ENCODE data around the gene FMNL1. TPM values are rescaled to one million over a fixed set of nuclear protein-coding genes. Genes with fewer than 3 reads are reported as not detected.
A peak's percentile ranks its signal among the peaks of the same experiment; 100 is the strongest.
"Not testable (repeated sequence)": the region's sequence is repeated elsewhere in the genome, so short reads cannot be mapped to it uniquely, and the experiment has no call there.

FMNL1 gene
- polyA plus RNA-seq, 4 donors, result 5.7 to 7.7 (median 6.5) TPM

- no peak for DNase-seq (ENCODE audit: low read depth in 4 of 4, low spot score in 3 of 4)
These were observed 11.8 kb downstream of the FMNL1 start for GRCh38 chr17:45233423-45233924.

- DNase-seq (ENCODE audit: low read depth in 4 of 4, low spot score in 3 of 4), result no peak
These were observed 13.1 kb downstream of the FMNL1 start for GRCh38 chr17:45234641-45235415.

- DNase-seq (ENCODE audit: low read depth in 4 of 4, low spot score in 3 of 4), result no peak
These were observed 14.0 kb downstream of the FMNL1 start for GRCh38 chr17:45235416-45236281.

DNA sequence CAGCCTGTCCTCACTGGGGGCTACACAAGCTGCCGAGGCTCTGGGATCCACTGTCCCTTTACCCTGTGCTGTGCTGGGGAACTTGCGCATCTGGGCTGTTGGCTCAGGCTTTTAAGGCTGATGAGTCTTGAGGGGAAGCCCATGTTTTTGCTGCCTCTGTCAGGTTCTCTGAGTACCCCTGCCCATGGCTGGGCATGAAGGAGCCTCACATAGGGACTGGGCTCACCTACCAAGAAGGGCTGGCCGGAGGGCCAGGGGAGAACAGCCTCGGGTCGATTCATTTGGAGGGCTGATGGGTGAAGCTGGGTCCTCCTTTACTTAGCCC lies 14.6 kb downstream of the FMNL1 start:
- no peak for DNase-seq (ENCODE audit: low read depth in 4 of 4, low spot score in 3 of 4)

DNA sequence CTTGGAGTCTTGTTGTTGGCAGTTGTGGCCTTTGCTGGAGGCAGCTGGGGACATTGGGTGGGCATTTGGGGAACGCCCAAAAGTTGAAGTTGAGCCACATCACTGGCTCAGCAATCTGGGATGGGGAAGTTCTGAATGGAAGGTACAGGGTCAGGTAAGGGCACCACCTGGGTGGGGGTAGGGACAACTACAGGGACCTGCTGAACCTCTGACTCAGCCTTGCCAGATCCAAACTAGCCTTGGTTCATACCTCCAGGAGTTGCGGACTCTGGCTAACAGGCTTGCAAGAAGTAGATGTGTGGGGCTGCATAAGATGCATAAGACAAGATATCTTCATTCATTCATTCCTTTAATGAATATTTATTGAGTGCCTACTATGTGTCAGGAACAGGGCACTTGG lies 16.0 kb downstream of the FMNL1 start:
- DNase-seq (ENCODE audit: low read depth in 4 of 4, low spot score in 3 of 4), result no peak

DNA sequence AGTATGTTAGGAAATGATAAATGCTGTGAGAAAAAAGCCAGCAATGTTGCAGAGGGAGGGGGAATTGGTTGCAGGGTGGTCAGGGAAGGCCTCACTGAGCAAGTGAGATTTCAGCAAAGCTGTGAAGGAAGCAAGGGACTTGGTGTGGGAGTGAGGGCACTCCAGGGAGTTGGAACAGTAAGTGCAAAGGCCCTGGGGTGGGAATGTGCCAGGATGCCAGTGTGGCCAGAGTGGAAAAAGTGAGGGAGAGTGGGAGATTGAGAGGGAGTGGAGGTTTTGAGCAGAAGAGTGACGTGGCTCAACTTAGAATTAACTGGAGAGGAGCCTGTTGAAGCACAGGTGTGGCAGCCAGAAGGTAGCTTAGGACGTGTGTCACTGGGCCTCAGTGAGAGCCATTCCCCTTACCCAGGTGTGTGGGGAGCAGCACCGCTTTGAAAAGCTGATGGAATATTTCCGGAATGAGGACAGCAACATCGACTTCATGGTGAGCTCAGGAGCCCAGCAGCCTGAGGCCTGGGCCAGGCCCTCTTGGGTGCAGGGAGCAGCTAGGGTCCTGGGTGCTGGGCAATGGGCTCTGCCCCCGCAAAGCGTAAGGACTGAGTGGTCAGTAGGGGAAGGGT lies 16.6 kb downstream of the FMNL1 start:
- no peak for DNase-seq (ENCODE audit: low read depth in 4 of 4, low spot score in 3 of 4)

- no peak for DNase-seq (ENCODE audit: low read depth in 4 of 4, low spot score in 3 of 4)
These were observed 19.2 kb downstream of the FMNL1 start for GRCh38 chr17:45240905-45241327.

DNA sequence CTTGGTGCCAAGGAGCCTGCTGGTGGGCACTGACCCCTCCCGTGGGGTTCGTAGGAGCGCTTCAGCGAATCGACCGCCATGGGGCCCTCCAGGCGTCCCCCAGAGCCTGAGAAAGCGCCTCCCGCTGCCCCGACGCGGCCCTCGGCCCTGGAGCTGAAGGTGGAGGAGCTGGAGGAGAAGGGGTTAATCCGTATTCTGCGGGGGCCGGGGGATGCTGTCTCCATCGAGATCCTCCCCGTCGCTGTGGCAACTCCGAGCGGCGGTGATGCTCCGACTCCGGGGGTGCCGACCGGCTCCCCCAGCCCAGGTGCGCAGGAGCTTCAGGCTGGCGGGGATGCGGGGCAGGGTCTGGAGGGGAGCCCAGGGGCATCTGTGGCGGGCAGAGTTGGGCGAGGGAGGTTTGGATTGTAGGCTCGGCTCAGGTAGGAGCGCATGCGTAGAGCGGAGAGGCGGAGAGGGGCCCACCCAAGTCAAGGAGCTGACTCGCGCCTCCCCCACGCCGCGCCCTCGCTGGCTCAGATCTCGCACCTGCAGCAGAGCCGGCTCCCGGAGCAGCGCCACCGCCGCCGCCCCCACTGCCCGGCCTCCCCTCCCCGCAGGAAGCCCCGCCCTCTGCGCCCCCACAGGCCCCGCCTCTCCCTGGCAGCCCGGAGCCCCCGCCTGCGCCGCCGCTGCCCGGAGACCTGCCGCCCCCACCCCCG lies 19.8 kb downstream of the FMNL1 start:
- DNase-seq (ENCODE audit: low read depth in 4 of 4, low spot score in 3 of 4), result peak in 1 of 4 donors; percentile 32

- no peak for DNase-seq (ENCODE audit: low read depth in 4 of 4, low spot score in 3 of 4)
These were observed 20.3 kb downstream of the FMNL1 start for GRCh38 chr17:45242029-45242414.

DNA sequence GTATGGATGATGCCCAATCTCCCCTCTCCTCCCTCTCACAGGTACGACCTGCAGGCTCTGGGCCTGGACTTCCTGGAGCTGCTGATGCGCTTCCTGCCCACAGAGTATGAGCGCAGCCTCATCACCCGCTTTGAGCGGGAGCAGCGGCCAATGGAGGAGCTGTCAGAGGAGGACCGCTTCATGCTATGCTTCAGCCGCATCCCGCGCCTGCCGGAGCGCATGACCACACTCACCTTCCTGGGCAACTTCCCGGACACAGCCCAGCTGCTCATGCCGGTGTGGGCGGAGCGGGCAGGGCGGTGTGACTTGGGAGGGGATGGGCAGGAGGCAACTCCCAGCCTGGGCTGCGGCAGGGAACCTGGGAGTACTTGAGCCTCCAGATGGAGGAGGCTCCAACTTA lies 22.1 kb downstream of the FMNL1 start:
- peak in 1 of 4 donors; percentile 40 for DNase-seq (ENCODE audit: low read depth in 4 of 4, low spot score in 3 of 4)

DNA sequence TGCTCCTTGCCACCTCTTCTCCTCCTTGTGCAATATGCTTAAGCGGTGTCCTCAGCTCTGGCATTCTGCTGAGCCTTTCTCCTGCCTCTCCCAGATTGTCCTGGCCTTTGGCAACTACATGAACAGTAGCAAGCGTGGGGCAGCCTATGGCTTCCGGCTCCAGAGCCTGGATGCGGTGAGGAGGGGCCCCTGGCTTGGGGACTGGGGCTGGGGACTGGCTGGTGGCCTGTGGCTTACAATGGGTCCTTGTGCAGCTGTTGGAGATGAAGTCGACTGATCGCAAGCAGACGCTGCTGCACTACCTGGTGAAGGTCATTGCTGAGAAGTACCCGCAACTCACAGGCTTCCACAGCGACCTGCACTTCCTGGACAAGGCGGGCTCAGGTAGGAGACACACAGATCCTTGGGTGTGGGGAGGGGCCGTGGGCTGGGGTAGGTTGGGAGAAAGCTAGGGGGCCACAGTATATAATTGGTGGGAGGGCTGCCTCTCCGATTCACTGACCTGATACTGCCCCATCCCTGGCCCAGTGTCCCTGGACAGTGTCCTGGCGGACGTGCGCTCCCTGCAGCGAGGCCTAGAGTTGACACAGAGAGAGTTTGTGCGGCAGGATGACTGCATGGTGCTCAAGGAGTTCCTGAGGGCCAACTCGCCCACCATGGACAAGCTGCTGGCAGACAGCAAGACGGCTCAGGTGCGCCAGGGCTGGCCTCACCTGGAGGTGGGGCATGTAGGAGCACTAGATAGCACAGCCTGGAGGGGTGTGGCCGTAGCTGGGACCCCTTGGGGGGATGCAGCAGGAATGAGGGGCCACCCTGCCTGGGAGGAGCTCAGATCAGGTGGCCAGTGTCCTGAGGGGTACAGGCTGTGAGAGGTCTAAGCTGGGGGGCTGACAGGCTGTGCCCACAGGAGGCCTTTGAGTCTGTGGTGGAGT lies 23.3 kb downstream of the FMNL1 start:
- no peak for DNase-seq (ENCODE audit: low read depth in 4 of 4, low spot score in 3 of 4)

- no peak for DNase-seq (ENCODE audit: low read depth in 4 of 4, low spot score in 3 of 4)
These were observed 24.7 kb downstream of the FMNL1 start for GRCh38 chr17:45246338-45246737.

DNA sequence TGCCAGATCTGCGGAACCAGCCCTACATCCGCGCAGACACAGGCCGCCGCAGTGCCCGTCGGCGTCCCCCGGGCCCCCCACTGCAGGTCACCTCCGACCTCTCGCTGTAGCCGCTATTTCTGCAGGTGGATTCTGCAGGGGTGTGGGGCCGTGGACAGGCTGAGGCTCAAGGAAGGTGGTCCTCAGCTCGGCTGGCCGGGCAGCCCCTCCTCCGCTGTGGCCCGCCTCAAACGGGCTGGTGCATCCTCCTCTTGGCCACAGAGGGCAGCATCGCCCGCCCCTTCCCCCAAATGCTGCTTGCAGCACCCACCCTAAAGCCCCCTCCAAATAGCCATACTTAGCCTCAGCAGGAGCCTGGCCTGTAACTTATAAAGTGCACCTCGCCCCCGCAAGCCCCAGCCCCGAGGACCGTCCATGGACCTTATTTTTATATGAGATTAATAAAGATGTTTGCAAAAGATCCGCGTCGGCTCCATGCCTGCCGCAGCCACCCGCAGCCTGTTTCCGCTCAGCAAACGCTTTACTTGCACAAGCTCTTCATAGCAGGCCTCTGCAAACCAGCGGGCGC lies 25.3 kb downstream of the FMNL1 start:
- DNase-seq (ENCODE audit: low read depth in 4 of 4, low spot score in 3 of 4), result no peak

- DNase-seq (ENCODE audit: low read depth in 4 of 4, low spot score in 3 of 4), result peak in 2 of 4 donors; percentile 64
These were observed 25.9 kb downstream of the FMNL1 start for GRCh38 chr17:45247429-45248131.

- DNase-seq (ENCODE audit: low read depth in 4 of 4, low spot score in 3 of 4), result no peak
These were observed 26.7 kb downstream of the FMNL1 start for GRCh38 chr17:45248132-45248957.

- no peak for DNase-seq (ENCODE audit: low read depth in 4 of 4, low spot score in 3 of 4)
These were observed 30.2 kb downstream of the FMNL1 start for GRCh38 chr17:45251931-45252330.

DNA sequence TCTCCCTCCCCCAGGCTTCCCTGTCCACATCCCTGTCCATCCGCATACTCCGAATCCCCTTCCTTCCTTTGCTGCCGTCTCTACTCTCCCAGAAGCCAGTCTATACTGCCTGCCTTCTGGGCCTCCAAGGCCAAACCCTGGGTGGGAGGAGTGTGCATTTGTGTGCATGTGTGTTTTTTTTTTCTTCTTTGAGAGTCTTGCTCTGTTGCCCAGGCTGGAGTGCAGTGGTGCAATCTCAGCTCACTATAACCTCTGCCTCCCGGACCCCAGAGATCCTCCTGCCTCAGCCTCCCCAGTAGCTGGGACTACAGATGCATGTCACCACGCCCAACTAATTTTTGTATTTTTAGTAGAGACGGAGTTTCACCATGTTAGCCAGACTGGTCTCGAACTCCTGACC lies 31.6 kb downstream of the FMNL1 start:
- DNase-seq (ENCODE audit: low read depth in 4 of 4, low spot score in 3 of 4), result not testable (repeated sequence)

GRCh38 chr17:45253879-45254278 lies 32.2 kb downstream of the FMNL1 start:
- no peak for DNase-seq (ENCODE audit: low read depth in 4 of 4, low spot score in 3 of 4)
